Measurements from ENCODE around the gene SLC39A13.

Gene SLC39A13

DNA sequence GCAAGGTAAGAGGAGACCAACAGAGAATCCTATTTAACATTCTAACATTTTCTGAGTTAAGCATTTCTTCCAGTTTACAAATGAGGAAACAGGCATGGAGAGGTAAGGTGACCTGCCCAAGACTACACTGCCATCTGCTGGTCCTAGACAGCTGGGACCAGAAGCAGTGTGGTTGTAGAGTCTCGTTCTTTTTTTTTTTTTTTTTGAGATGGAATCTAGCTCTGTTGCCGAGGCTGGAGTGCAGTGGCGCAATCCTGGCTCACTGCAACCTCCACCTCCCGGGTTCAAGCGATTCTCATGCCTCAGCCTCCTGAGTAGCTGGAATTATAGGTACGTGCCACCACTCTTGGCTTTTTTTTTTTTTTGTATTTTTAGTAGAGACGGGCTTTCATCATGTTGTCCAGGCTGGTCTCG lies 45.9 kb downstream of the SLC39A13 start:
- peak; percentile 66 for DNase-seq
- peak; percentile 90 for ATAC-seq

DNA sequence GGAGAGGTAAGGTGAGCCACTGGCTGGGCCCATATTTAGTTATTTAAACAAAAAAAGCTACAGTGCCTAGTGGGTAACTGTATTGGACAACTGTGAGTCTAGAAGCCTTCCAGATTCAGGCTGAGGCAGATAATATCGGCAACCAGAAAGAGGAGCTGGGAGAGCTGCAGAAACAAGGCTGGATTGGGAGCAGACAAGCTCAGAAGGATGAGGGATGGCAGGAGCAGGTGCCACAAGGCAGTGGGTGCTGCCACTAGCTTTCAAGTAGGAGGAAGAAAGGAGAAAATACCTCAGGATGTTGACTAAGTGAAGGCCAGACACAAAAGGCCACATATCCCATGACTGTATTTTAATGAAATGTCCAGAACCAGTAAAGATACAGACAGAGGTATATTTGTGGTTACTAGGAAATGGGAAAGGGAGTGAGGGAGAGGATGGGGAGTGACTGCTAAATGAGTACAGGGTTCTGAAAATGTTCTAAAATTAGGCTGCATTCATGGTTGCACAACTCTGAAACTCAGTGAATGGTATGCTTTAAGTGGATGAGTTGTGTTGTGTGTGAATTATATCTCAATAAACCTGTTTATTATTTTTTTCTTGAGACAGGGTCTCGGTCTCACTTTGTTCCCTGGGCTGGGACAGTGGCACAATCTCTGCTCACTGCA lies 52.3 kb downstream of the SLC39A13 start:
- DNase-seq, result no peak
- ATAC-seq, result no peak

DNA sequence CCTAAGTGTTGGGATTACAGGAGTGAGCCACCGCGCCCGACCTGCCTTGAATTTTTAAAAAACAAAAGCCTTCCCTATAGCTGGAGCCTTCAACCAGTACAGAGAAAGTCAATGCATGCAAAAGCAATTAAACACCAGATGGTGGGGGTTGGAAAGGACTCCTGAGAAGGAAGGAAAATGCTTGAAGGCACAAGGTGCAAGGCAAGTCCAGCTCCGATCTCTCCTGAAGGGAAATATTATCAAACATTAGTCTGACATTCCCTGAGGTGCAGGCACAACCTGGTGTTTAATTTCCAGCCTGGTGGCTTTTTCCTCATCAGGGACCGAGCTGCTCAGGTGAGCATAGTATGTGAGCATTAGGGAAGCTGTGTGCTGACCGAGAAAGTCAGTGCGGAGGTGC lies 53.5 kb downstream of the SLC39A13 start:
- ATAC-seq (no peak), DNase-seq (no peak)

DNA sequence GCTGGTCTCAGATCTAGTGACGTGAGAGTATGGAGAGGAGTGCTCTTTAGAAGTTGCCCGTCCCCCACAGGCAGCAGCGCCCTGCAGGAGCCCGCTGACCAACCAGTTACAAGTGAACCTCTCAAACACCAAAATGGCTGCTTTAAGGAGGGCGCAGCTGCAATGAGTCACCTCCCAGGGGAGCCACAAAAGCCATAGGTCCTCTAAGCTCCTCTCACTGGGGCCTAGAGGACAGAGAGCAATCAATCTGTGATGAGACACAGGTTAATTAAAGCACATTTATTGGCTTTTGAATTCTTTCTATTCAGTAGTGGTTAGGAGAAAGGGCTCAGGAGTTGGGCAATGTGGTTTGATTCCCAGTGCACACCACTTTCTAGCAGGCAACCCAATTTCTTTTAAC lies 56.1 kb downstream of the SLC39A13 start:
- ATAC-seq (no peak), DNase-seq (no peak)

All from stimulated activated naive CD8-positive, alpha-beta T cell treated with anti-CD3 and anti-CD28 coated beads, Interleukin-15, Interleukin-2, amounts not matched to agents 100 U/mL and 50 U/mL, for 24 hours (primary cell).